GM23338 (cell line): ENCODE measurements around the gene IGFBP4. TPM values are rescaled to one million over a fixed set of nuclear protein-coding genes. Genes with fewer than 3 reads are reported as not detected.

ENCODE experiments used
- ATAC-seq: fragments of 200-7000 bp; cut with Tn5 transposase; 3 replicates; pipeline ENCODE4 v1.9.1; 2020
- DNase-seq: peaks from one replicate; pipeline ENCODE4 v3.0.0-alpha.2; 2015; ENCODE audit warnings: low spot score
- H2AFZ ChIP-seq: fragments of 200-600 bp; sonication (generic); 2 replicates; pipeline ENCODE4 v1.8.0; 2016; ENCODE audit warnings: antibody characterized with exemption, mild to moderate bottlenecking, moderate library complexity
- H3F3A ChIP-seq: fragments of 200-600 bp; sonication (generic); replicated peaks from 2 replicates; pipeline ENCODE4 v1.8.0; 2017; ENCODE audit warnings: antibody characterized with exemption, mixed run types, low read depth
- H3K27ac ChIP-seq: fragments of 200-600 bp; sonication (generic); 2 replicates; pipeline ENCODE4 v1.6.1; 2016; ENCODE audit warnings: low read depth
- H3K27me3 ChIP-seq: fragments of 200-600 bp; sonication (generic); 2 replicates; pipeline ENCODE4 v1.8.0; 2016; ENCODE audit warnings: mild to moderate bottlenecking, mixed run types, moderate library complexity; ENCODE audit not compliant: insufficient read depth
- H3K36me3 ChIP-seq: fragments of 200-600 bp; sonication (generic); 2 replicates; pipeline ENCODE4 v1.8.0; 2016; ENCODE audit warnings: mild to moderate bottlenecking; ENCODE audit not compliant: insufficient read depth
- H3K4me1 ChIP-seq: fragments of 200-600 bp; sonication (generic); 2 replicates; pipeline ENCODE4 v1.8.0; 2016; ENCODE audit warnings: mild to moderate bottlenecking, moderate library complexity; ENCODE audit not compliant: insufficient read depth
- H3K4me2 ChIP-seq: fragments of 200-600 bp; sonication (generic); 2 replicates; pipeline ENCODE4 v1.7.1; 2017; ENCODE audit warnings: mixed run types
- H3K4me3 ChIP-seq: fragments of 200-600 bp; sonication (generic); 2 replicates; pipeline ENCODE4 v1.6.1; 2016; ENCODE audit warnings: mixed run types
- H3K79me2 ChIP-seq: fragments of 200-600 bp; sonication (generic); replicated peaks from 2 replicates; pipeline ENCODE4 v1.8.0; 2017; ENCODE audit warnings: mild to moderate bottlenecking; ENCODE audit not compliant: insufficient read depth
- H3K9me2 ChIP-seq: fragments of 200-600 bp; sonication (generic); 2 replicates; pipeline ENCODE4 v1.8.0; 2017; ENCODE audit not compliant: insufficient read depth
- H4K20me1 ChIP-seq: fragments of 200-600 bp; sonication (generic); replicated peaks from 2 replicates; pipeline ENCODE4 v1.8.0; 2017; ENCODE audit warnings: mild to moderate bottlenecking; ENCODE audit not compliant: insufficient read depth
- H3K27ac Mint-ChIP-seq: 2 replicates; pipeline ENCODE4 v1.8.0; 2020; ENCODE audit warnings: inconsistent platforms, mild to moderate bottlenecking, moderate library complexity, mixed read lengths
- H3K27me3 Mint-ChIP-seq: 3 replicates; pipeline ENCODE4 v1.8.0; 2022; ENCODE audit warnings: low read depth, mild to moderate bottlenecking, moderate library complexity, mixed read lengths, inconsistent platforms; ENCODE audit not compliant: insufficient read depth, poor library complexity
- H3K36me3 Mint-ChIP-seq: 3 replicates; pipeline ENCODE4 v1.8.0; 2021; ENCODE audit warnings: low read depth, mild to moderate bottlenecking, inconsistent platforms, moderate library complexity, mixed read lengths
- H3K4me1 Mint-ChIP-seq: 3 replicates; pipeline ENCODE4 v1.8.0; 2020; ENCODE audit warnings: mild to moderate bottlenecking, inconsistent platforms, mixed read lengths
- H3K4me3 Mint-ChIP-seq: 3 replicates; pipeline ENCODE4 v1.8.0; 2021; ENCODE audit warnings: moderate library complexity, mild to moderate bottlenecking, inconsistent platforms, mixed read lengths
- H3K9me3 Mint-ChIP-seq: 3 replicates; pipeline ENCODE4 v1.8.0; 2020; ENCODE audit warnings: moderate library complexity, mild to moderate bottlenecking, inconsistent platforms, mixed read lengths
- CREB1 ChIP-seq: fragments of 250-450 bp; sonication (Bioruptor Pico); IDR thresholded peaks from 2 replicates; pipeline ENCODE4 v1.5.0; 2020; ENCODE audit warnings: low read depth, mild to moderate bottlenecking, moderate library complexity
- ETS1 ChIP-seq: IDR thresholded peaks from 2 replicates; pipeline ENCODE4 v1.6.1; 2016; ENCODE audit warnings: antibody characterized with exemption
- EZH2 ChIP-seq: fragments of 200-600 bp; sonication (generic); IDR thresholded peaks from one replicate; pipeline ENCODE4 v1.8.0; 2017; ENCODE audit warnings: antibody characterized with exemption, mild to moderate bottlenecking, low read depth; ENCODE audit not compliant: unreplicated experiment
- EZH2phosphoT487 ChIP-seq: fragments of 200-600 bp; sonication (generic); IDR thresholded peaks from one replicate; pipeline ENCODE4 v1.8.1; 2018; ENCODE audit warnings: antibody characterized with exemption; ENCODE audit not compliant: unreplicated experiment
- JUNB ChIP-seq: IDR thresholded peaks from one replicate; pipeline ENCODE4 v1.6.1; 2016; ENCODE audit warnings: antibody characterized with exemption; ENCODE audit not compliant: unreplicated experiment
- NANOG ChIP-seq: IDR thresholded peaks from 2 replicates; pipeline ENCODE4 v1.6.1; 2016; ENCODE audit warnings: antibody characterized with exemption, borderline replicate concordance
- POLR2AphosphoS5 ChIP-seq: IDR thresholded peaks from 2 replicates; pipeline ENCODE4 v1.6.1; 2016; ENCODE audit warnings: antibody characterized with exemption, low read depth
- REST ChIP-seq: IDR thresholded peaks from one replicate; pipeline ENCODE4 v1.6.1; 2018; ENCODE audit warnings: antibody characterized with exemption; ENCODE audit not compliant: unreplicated experiment
- ZNF331 ChIP-seq: fragments of 250-450 bp; sonication (Bioruptor Pico); IDR thresholded peaks from 2 replicates; pipeline ENCODE4 v1.5.0; 2020; ENCODE audit warnings: low read depth, mild to moderate bottlenecking, moderate library complexity
- polyA plus RNA-seq: library from polyadenylated mRNA; unstranded; fragments of >200 nt; fragmentation: Nextera tagmentation; extraction: Ambion mirVana; gene quantifications from 2 replicates; pipeline ENCODE4 v1.2.1, GENCODE V29; 2016
- total RNA-seq: library from RNA; depleted of rRNA; stranded (reverse); fragments of >200 nt; shearing (Covaris generic); gene quantifications from 2 replicates; pipeline ENCODE4 v1.2.3, GENCODE V29; 2014
- TF ChIP-seq, protein P1 (sequence below), 2 experiments: fragments of 200-600 bp in 1 of 2; sonication (generic) in 1 of 2; conservative IDR thresholded peaks; 2 replicates each; pipeline versions ENCODE4 v1.5.1 to v1.6.1; 2016 to 2017; ENCODE audit warnings: antibody characterized with exemption in 2 of 2, low read depth in 2 of 2, mild to moderate bottlenecking in 2 of 2, moderate library complexity in 1 of 2

Gene IGFBP4
- total and polyA plus RNA-seq, 2 experiments from 2014 or later: 38.7 to 78.9 TPM

GRCh38 chr17:40437095-40437732 lies 6.0 kb upstream of the IGFBP4 start (continued):
- TF ChIP-seq ETS1 (no peak), EZH2phosphoT487 (no peak), ZNF331 (CRISPR knock-in tag) (no peak), CREB1 (CRISPR knock-in tag) (no peak), EZH2 (no peak), REST (no peak), JUNB (no peak), POLR2AphosphoS5 (no peak), NANOG (no peak)
- TF ChIP-seq, protein P1, sequence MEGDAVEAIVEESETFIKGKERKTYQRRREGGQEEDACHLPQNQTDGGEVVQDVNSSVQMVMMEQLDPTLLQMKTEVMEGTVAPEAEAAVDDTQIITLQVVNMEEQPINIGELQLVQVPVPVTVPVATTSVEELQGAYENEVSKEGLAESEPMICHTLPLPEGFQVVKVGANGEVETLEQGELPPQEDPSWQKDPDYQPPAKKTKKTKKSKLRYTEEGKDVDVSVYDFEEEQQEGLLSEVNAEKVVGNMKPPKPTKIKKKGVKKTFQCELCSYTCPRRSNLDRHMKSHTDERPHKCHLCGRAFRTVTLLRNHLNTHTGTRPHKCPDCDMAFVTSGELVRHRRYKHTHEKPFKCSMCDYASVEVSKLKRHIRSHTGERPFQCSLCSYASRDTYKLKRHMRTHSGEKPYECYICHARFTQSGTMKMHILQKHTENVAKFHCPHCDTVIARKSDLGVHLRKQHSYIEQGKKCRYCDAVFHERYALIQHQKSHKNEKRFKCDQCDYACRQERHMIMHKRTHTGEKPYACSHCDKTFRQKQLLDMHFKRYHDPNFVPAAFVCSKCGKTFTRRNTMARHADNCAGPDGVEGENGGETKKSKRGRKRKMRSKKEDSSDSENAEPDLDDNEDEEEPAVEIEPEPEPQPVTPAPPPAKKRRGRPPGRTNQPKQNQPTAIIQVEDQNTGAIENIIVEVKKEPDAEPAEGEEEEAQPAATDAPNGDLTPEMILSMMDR (conservative IDR thresholded peaks at IDR 0.05; ENCODE audit: low read depth in 2 of 2): no peak

DNA sequence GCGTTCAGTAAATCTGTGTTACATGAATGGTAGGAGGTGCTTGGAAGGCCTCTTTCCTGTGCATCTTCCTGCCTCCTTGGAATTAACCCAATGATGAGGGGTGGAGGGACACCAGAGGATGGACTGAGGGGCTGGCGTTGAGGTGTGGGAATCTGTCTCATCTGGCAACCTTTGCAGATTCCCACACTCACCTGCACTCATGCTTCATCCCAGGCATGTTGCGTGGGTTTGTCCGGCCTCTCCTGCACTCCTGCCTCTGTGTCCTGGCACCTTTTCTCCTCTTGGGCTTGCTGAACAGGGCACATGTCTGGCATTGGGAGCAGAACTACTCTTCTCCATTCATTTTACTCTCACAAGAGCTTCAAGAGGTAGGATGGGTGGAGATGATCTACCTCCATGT lies 3.1 kb upstream of the IGFBP4 start:
- H3K4me3 Mint-ChIP-seq: no peak overlapping the region
- H3K4me1 Mint-ChIP-seq: peaks cover 22% of the 10 kb centered on the region
- H3K27me3 Mint-ChIP-seq: peaks cover 10% of the 10 kb centered on the region
- no peaks in the 10 kb centered on the region for H3K9me2 ChIP-seq
- H3K27ac ChIP-seq: no peak overlapping the region
- peaks cover 16% of the 10 kb centered on the region; the same call in 1 of the 2 replicates for H3K27me3 ChIP-seq
- H2AFZ ChIP-seq: no peak overlapping the region
- H3F3A ChIP-seq: peaks cover 5% of the 10 kb centered on the region; the same call in 1 of the 2 replicates
- H3K4me3 ChIP-seq: no peak overlapping the region
- H3K27ac Mint-ChIP-seq: no peak overlapping the region
- no peaks in the 10 kb centered on the region for H3K9me3 Mint-ChIP-seq
- H3K36me3 ChIP-seq: no peaks in the 10 kb centered on the region
- H3K4me1 ChIP-seq: peaks cover 22% of the 10 kb centered on the region
- H3K4me2 ChIP-seq: no peak overlapping the region
- no peaks in the 10 kb centered on the region for H4K20me1 ChIP-seq
- H3K36me3 Mint-ChIP-seq: no peaks in the 10 kb centered on the region; the same call in 2 of the 3 replicates
- DNase-seq (no peak), ATAC-seq (no peak)
- no peak for TF ChIP-seq CREB1 (CRISPR knock-in tag)
- no peak for TF ChIP-seq POLR2AphosphoS5
- TF ChIP-seq ETS1: no peak
- no peak for TF ChIP-seq REST
- TF ChIP-seq EZH2phosphoT487: no peak
- H3K79me2 ChIP-seq: peaks cover 10% of the 10 kb centered on the region
